GM03348 (cell line): ENCODE results near the gene TNFSF8.

Experiments used
- DNase-seq: peaks from one replicate; pipeline ENCODE4 v3.0.0; 2012; ENCODE audit warnings: low spot score

TNFSF8 gene

DNA sequence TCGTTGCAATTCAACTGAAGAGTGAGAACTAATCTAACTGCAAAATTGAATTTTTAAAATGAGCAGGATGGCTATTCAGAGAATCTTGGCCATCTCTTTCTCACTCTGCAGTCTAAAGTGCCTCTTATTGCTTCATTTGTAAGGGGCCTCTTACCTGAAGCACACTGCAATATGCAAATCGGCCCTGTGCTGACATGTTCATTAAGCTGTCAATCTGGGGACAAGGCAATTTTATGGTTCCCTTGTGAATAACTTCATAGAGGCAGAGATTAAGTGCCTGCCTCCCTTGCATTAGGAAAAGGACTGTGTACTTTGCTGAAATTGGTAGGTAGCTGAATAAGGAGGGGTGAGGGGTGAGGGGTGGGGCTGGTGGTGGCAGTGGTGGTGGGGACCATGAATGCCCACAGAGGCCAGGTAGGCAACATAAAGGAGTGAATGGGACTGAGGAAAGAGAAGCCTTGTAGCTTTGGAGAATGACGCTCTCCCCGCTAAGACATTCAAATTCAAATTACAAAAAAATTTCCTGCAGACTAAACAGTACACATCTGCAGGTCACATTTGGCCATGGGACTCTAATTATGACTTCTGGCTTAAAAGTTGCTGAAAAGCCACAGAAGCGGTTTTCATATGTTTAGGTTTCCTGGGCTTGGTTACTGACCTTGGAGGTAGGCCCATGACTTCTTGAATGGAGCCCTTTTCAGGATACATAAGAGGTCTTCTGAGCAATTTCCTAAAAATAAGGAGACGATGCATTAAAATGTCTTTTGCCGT, 25.0 kb downstream of the TNFSF8 start:
- no peak for DNase-seq

DNA sequence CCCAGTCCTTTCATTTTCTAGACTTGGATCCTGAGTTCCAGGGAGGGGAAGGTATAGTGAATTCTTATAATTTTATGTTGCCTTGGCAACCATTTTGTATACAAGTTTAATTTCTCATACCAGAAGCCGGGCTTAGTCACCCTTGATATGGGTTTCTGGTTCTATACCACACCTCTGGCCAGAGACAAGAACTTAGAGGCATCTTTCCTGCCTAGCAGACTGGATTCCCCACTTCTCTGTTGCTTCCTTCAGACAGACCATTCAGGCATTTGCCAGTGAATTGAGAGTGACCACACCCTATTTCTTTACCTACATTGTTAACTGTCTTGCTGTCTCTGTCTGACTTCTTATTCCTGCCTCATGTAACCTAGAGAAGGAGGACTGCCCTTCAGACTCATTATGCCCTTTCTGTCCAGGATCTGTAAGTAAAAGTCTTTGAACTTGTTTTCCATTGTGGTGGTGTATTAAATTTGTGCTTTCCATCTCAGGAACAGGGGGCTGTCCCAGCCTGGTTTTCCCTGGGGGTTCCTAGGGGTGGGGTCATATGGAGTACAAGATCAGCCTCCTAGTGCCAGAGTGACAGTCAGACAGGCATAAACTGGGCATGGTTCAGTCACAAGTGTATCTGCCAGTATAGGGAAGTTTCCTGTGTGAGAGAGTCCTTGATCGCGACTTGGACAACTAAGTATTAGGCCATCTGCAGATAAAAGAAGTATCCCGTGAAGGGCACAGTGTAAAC, 27.4 kb downstream of the TNFSF8 start:
- DNase-seq, result no peak

DNA sequence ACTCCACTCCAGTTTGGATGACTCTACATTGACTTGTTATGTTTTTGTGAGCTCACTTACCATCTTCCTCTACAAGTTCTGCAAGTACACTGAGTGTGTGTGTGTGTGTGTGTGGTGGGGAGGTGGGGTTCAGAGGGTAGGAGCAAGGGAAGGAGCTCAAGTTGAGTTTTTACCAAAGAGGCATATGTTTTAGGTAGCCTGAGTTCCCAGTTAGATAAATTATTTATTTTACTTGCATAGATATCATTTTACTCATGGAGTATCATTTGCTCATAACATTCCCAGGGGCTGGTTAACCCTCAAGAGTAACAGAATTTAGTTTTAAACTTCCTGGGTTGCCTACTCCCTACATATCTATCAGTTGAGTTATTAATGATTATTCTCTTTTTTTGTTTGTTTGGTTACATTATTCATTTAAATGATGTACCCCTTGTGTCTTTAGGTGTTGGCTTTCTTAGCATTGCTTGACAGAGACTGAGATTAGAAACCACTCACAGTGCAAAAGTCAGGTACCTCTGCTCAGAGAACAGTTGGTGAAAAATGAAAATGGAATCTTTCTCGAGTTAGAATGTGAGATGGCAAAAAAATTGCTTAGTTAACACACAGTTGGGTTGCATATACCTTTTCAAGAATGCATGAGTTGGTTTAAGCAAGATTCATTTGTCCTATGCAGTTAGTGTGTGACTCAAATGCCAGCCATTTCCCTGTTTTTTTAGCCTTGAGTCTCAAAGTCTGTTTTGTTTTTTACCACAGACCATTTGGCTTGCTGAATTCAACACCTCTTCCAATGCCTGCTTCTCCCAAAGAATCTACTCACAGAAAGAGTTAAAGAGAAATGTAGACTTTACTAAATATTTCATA, 29.2 kb downstream of the TNFSF8 start:
- no peak for DNase-seq

DNA sequence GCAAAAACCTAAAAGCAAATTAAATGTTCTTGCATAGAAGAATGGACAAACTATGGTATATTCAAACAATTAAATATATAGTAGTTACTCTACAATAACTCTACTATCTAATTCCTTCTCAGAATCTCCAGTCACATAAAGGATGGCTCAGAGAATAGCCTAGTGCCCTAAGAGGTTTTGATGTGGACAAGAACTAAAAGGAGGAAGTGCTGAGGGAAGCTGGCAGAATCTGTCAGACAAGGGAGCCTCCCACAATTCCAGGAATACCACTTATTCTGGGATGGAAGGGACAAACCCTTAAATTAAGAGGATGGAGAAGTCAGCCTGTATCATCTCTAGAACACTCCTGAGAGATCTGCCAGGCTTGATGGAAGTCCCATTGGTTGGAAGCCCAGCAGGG, 30.4 kb downstream of the TNFSF8 start:
- no peak for DNase-seq

DNA sequence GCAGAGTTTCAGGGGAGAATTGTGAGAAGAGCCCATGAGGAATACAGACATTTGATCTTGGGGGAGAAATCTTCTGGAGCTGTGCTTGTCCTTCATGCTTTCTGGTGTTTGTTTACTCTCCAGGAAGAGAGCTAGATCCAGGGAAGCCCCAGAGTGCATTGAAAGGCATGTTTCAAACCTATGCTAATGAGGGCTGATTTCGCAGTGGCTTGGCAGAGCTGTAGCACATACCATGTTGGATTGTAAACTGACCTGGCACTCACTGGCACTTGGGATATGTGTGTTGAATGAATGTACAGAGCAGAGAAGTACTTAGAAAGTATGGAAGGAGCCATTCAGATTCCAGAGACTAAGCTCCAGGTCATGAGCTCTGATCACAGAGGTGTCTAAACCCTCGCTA, 30.9 kb downstream of the TNFSF8 start:
- no peak for DNase-seq

DNA sequence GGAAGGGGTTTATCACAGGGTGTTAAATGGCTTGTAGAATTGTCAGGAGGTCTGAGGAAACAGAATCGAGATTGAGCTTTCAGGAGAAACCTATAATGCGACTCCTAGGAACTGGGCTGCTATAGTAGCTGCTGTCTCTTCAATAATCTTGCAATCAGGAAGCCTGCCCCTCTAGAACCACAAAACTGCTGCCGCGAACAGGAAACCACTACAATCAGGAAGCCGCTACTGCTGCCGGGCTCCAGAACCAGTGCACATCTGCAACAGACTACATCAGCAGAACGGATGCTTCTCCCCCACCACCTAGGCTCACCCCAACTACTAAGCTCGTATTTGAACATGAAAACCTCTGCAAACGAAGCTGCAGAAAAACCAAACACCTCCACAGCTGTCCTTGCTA, 31.6 kb downstream of the TNFSF8 start:
- DNase-seq, result no peak

DNA sequence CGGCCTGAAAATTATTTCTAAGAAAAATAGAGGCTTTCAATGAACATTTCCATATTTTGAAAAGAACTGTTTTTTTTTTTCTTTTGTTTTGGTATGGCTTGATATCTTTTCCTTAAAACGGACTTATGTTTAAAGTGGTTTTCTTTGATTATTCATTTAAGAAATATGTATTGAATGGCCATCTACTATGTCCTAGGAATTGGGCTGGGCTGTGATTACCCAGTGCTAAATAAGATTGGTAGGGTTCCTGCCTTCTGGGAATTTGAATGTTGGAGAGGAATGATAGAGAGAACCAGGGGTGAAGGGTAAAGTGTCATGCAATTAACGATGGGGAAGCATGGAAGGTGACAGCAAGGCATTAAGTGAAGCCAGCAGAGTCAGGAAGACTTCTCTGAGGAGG, 33.2 kb downstream of the TNFSF8 start:
- no peak for DNase-seq

DNA sequence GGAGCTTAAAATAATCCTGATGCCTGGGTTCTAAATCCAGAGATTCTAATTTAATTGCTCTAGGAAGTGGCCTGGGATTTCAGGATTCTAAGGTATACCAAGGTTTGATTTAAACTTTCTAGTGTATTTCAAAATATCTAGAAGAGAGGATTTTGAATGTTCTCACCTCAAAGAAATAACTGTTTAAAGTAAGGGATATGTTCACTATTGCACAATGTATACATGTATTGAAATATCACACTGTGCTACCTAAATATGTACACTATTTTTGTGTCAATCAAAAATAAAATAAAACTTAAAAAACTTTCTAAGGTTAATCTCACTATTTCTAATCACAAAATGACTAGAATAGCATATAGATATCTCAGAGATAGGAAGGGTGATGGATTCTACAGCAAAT, 34.0 kb downstream of the TNFSF8 start:
- DNase-seq, result no peak

DNA sequence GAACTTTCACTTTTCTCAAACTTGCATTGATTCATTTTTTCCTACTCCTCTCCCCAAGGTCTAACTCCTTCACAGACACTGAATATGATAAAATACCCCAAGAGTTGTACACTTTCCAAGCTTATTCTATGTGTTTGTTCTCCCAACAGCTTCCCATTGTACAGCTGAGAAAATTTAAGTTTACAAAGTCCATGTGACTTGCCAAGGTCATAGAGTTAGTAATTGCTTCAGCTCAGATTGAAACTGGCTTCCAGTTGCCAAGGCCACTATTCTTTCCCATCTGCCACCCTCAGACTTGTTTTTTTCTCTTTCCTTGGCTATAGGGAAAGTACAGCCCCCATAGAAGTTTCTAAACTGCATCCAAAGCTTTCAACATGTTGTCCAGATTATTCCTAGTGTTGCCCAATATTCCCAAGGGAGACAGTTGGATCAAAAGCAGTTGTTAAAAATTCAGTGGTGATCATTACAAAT, 34.8 kb downstream of the TNFSF8 start:
- DNase-seq, result peak; percentile 41

DNA sequence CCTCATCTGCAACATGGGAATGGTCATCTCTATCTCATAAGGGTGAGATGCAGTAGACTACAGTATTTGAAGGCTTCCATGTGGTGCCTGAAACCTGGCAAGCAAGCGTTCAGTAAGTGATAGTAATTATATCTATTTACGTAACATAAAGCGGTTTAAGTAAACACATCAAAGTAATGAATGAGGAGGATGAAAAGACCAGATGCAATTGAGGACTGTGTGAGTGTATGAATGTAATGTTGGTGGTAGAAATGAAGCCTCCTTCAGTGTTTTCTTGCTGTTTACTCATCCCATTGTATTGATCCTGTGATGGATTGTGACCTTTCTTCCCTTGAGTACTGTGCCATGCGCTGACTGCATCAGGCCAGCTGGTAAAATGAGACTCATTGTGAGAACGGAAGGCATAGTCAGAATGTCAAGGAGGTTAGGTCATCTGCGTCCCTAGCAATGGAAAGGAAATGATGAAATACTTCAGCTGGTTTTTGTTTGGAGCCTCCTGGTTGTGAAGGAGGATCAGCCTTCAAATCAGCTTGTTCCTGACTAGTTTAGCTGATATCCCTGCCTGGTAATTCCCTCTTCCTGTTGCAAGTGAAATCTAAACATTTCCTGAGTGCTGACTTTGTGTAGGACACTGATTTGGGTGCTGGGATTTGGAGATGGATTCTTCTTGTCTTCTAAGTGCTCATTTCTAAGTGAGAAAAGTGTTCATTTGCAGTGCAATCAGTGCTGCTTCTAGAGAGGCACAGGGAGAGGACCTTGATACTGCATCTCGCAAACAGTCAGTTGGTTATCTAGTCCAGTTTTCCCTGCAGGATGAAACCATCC, 35.6 kb downstream of the TNFSF8 start:
- DNase-seq, result peak; percentile 85

DNA sequence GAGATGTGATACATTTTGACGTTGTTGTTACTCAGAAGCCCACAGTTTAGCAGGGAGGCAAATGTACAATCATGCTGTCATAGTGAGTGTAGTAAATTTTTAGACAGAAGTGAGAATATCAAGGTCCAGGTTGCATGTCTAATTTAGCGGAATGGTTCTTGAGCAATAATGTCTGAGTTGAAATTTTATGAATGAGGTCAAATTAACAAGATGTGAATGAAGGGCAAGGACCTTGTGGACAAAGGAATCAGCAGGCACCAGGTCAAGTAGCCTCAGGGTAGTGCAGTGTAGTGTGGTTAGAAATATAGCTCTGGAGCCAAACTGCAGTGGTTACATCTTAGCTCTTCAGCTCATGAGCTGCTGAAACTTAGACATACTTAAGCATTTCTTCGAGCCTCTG, 36.2 kb downstream of the TNFSF8 start:
- DNase-seq, result no peak

DNA sequence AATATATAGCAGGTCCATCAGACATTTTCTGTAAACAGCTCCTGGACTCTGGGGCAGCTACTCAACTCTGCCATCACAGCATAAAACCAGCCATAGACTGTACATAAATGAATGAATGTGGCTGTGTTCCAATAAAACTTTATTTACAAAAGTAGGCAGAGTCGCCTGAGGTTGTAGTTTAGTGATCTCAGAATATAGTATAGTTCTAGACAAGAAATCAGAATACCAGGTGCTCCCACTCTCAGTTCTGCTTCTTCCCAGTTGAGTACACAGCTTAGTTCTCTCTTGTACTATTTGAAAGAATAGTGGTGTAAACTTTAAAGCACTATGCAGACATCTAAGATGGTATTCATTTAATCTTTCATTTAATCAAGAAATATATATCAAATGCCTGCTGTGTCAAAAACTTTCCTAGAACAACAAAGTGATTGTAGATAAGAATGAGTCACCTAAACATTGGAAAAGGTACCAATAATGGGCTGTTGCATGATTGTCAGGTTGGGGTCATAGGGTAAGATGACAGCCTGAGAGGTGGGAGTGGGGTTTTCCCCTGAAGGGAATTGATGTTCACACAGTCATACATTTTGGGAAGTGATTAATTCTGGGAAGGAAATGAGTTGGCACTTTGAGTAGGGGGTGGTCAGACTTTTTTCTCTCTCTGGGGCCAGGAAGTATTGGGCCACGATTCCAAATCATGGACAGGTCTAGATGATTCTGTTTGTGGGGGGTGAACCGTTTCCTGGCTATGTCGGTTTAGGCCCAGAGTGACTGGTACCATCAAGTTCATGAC, 37.0 kb downstream of the TNFSF8 start:
- no peak for DNase-seq

DNA sequence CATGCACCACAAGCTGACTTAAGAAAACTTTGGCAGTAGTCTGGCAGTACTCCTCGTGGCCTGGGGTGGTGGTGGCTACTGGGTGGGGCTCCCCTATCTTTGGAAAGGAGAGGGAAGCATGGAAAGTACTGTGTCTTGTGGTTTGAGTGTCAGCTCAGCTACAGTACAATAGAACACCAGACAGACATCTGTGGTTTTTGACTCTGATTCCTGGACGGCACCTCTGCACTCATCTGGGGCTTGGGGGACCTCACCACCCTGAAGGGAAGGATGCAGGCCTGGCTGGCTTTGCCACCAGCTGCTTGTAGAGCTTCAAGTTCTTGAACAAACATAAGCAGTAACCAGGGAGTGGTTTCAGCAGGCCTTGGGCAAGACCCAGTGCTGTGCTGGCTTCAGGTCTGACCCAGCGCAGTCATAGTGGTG, 40.6 kb downstream of the TNFSF8 start:
- no peak for DNase-seq

DNA sequence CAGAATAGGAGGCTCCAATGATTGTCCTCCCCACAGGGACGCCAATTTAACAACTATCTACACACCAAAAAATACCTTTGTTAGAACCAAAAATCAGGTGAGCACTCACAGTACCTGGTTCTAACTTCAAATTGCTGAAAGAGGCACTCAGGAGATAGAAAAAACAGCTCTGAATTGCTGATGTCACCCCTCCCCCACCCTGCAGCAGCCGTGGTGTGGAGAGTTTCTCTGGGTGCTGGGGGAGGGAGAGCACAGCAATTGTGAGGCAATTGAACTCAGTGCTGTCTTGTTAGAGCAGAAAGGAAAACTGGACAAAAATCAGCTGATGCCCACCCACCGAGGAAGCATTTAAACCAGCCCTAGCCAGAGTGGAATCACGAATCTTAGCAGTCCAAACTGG, 41.8 kb downstream of the TNFSF8 start:
- no peak for DNase-seq

DNA sequence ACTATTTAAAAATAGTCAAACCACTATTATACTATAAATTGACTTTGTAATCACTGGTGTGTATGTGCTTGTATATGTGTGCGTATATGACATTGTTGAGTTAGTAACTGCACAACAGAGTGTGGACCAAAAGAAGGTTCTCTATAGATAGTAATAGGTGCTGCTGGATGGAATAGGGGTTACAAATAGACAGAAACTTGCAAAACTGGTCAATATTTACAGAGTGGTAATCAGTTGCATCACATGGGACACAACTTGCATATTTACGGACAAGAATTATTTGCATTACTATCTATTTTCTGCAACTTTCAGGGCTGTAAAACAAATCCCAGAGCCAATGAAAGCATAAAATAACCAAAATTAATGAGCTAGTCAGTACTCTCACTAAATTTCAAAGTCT, 42.4 kb downstream of the TNFSF8 start:
- no peak for DNase-seq

DNA sequence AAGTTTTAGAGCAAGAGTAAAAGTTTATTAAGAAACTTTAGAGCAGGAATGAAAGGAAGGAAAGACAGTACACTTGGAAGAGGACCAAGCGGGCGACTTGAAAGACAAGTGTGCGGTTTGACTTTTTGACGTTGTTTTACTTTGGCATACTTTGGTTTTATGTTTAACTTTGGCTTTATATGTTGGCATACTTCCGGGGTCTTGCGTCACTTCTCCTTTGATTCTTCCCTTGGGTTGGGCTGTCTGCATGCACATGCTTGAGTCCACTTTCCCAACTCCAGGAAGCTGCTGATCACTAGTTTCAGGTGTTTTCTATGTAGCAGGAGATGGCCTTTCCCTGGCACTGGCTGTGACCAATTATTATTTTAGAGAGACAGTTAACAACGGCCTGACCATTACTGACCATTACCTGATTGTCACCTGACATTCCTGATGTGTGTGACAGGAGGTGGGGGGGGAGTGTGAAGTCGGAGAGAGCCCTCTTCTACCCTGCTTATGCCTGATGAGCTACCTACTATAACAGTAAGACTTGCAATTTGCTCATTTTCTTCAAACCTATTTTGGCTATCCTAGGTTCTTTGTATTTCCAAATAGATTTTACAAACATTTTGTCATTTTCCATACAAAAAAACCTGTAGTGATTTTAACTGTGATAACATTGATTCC, 45.5 kb downstream of the TNFSF8 start:
- no peak for DNase-seq

DNA sequence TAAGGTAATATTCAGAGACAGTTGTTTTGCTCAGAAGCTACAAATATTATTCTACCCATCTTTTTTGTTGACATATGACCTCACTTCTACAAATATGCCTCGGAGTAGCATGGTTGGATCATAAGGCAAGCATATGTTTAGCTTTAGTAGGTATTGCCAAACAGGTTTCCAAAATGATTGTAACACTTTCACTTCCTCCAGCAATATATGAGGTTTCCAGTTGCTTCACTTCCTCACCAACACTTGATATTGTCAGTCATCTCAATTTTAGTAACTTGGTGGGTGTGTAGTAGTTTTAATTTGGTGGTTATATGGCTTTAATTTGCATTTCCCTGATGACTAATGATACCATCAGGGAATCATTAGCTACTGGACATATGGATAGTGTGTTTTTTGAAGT, 46.7 kb downstream of the TNFSF8 start:
- no peak for DNase-seq

DNA sequence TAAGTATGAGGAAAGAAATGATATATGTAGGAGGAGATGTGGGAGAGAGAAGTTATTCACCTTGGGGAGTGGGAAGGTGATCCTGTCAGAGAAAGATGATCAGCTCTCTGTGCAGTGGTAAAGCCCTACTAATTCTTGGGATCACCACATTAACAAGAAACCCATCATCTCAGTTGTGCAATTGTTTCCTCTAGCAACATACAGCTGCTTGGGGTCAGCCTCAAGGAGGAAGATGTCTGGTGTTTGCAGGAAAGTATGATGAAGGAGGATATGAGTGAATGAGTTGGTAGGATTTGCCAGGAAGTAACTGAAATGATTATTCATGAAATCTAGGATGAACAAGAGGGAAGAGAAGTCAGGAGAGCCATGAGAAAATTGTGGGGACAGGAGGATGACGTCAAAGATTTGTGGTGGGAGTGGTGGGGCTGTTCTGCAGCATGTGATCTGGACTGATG, 50.1 kb downstream of the TNFSF8 start:
- DNase-seq, result no peak

DNA sequence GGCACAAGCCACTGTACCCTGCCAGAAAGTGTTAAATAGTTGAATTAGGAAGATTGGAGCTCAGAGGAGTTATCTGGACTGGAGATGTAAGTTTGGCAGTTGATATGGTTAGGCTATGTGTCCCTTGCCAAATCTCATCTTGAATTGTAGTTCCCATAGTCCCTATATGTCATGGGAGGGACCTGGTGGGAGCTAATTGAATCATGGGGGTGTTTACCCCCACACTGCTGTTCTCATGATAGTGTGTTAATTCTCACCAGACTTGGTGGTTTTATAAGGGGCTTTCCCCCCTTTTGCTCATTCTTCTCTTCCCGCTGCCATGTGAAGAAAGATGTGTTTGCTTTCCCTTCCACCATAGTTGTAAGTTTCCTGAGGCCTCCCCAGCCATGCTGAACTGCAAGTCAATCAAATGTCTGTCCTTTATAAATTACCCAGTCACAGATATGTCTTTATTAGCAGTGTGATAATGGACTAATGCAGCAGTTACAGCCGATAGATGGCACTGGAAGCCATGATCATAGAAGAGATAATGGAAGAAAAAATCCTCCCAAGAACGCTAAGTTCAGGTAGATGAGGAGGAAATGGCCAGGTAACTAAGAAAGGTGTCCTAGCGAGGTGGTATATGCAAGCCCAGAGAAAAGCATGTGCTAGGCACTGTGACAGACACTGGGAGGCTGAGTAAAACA, 51.4 kb downstream of the TNFSF8 start:
- DNase-seq, result no peak

DNA sequence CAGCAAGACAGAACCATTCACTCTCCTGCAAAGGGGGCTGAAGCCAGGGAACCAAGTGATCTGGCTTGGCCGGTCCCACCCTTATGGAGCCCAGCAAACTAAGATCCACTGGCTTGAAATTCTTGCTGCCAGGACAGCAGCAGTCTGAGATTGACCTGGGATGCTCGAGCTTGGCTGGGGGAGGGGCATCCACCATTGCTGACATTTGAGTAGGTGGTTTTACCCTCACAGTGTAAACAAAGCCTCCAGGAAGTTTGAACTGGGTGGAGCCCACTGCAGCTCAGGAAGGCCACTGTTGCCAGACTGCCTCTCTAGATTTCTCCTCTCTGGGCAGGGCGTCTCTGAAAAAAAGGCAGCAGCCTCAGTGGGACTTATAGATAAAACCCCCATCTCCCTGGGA, 60.5 kb downstream of the TNFSF8 start:
- no peak for DNase-seq
